ENCODE data around the gene ETV7. TPM values are rescaled to one million over a fixed set of nuclear protein-coding genes. Genes with fewer than 3 reads are reported as not detected.

The ETV7 gene
- total and polyA plus RNA-seq, 5 donors: 0.18 to 0.37 (median 0.33) TPM

DNA sequence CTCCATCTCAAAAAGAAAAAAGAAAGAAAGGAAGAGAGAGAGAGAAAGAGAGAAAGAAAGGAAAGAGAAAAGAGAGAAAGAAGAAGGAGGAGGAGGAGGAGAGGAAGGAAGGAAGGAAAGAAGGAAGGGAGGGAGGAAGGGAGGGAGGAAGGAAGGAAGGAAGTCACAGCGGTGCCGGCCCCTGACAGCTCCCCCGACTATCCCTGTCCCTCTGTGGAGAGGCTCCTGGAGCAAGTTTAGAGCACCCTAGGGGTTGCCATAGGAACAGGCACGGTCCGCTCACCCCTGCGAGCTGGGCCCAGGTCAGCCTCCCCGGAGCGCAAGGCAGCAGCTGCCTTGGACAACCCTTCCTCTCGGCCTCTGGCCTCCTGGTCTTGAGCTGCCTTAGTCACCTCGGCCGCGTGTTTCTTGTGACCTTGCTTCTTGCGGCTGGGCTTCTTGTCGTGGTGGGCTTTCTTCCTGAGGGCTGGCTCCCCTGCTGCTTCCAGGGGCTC is 57.6 kb downstream of the ETV7 start:
- Histone ChIP-seq H3K4me3 (ENCODE audit: low read length) (no peak overlapping the region), H3K27me3 (ENCODE audit: control insufficient read depth, insufficient read depth) (no peaks in the 10 kb centered on the region), H3K9me3 (ENCODE audit: control insufficient read depth, low read length) (no peaks in the 10 kb centered on the region), H3K27ac (ENCODE audit: low read length) (no peak overlapping the region), H3K4me1 (ENCODE audit: control insufficient read depth, insufficient read depth, low read length) (no peaks in the 10 kb centered on the region)
- ATAC-seq (no peak), DNase-seq (no peak)
- intact Hi-C loops (cut with DNase I): no loop called here
- WGBS: 66% methylated on average over 14 of the region's 14 CpGs

DNA sequence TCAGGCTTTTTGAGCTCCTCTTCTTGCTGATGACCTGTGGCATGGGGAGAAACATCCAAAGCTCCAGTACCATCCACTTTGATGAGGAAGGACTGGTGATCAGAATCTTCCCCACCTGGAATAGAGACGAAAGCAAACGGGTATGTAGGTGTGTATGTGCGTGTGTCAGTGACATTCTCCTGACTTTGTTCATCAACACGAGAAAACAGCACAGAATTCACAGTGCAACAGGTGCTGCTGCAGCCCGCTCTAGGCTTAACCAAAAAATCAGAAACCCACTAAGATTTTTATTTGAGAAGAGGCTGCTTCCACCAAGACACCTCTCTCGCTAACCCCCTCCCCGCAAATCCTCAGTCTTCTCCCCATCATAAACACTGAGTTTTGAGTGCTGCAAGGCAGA is 58.9 kb downstream of the ETV7 start:
- Histone ChIP-seq H3K27me3 (ENCODE audit: control insufficient read depth, insufficient read depth) (no peaks in the 10 kb centered on the region), H3K4me1 (ENCODE audit: control insufficient read depth, insufficient read depth, low read length) (no peaks in the 10 kb centered on the region)
- no peak for ATAC-seq

DNA sequence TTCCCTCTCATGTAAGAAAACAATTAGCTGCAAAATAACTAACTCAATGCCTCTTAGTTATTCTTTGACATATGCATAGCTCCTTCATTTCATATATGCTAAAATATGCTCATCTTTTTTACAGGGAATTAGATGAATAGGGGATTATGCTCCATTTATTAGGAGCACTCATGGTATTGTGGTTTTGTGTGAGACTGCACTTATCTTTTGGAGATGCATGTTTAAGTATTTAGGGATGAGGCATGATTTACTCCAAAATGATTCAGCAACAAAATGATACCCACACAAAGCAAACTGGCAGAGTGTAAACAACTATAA is 59.6 kb downstream of the ETV7 start:
- intact Hi-C loops (cut with DNase I): no loop called here
- no peaks in the 10 kb centered on the region for H3K9me3 ChIP-seq (ENCODE audit: control insufficient read depth, low read length)
- DNase-seq (no peak), ATAC-seq (no peak)
- H3K4me1 ChIP-seq (ENCODE audit: control insufficient read depth, insufficient read depth, low read length): no peaks in the 10 kb centered on the region
- no peaks in the 10 kb centered on the region for H3K27me3 ChIP-seq (ENCODE audit: control insufficient read depth, insufficient read depth)
- H3K27ac ChIP-seq (ENCODE audit: low read length): no peak overlapping the region
- no peak overlapping the region for H3K4me3 ChIP-seq (ENCODE audit: low read length)

More for the DNA sequence above, 58.9 kb downstream of the ETV7 start:
- Histone ChIP-seq H3K9me3 (ENCODE audit: control insufficient read depth, low read length) (no peaks in the 10 kb centered on the region), H3K4me3 (ENCODE audit: low read length) (no peak overlapping the region), H3K27ac (ENCODE audit: low read length) (no peak overlapping the region)
- 91% methylated on average over 7 of the region's 7 CpGs for WGBS
- DNase-seq: no peak
- intact Hi-C loops (cut with DNase I): no loop called here

DNA sequence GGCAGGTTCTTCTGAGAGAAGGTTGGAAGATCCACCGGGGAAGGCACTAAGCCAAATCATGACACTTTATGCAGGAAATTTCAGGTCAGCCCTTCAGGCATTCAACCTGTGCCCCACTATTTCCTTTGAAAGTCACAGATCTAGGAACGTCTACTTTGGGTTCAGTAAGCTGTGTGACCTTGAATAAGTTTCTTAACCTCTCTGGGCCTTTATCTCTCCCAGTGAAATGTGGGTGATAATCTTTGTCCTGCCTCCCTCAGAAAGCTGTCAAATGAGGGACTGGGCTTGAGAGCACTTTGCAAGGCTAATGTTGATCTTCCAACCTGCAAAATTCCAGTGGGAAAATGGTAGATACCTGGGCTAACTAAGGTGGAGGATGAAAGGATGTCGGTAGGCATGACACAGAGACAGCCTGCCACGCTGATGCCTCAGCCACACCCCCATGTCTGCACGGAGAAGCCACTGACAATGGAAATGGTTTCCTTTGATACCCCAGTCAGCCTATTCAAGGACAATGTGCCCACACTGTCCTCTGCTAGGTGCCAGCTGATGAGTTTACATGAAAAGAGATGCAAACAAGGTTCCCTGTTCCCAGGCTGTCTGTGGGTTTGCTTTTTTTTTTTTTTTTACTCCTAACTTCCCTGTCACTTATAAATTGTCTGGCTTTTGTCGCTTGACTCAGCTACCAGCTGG is 60.1 kb downstream of the ETV7 start:
- WGBS: 42% methylated on average over 6 of the region's 6 CpGs
- H3K9me3 ChIP-seq (ENCODE audit: control insufficient read depth, low read length): no peaks in the 10 kb centered on the region
- H3K27ac ChIP-seq (ENCODE audit: low read length): no peak overlapping the region
- no peak overlapping the region for H3K4me3 ChIP-seq (ENCODE audit: low read length)
- H3K4me1 ChIP-seq (ENCODE audit: control insufficient read depth, insufficient read depth, low read length): no peaks in the 10 kb centered on the region
- intact Hi-C loops (cut with DNase I): no loop called here
- DNase-seq (no peak), ATAC-seq (peak in 1 of 2 donors; percentile 41)
- no peaks in the 10 kb centered on the region for H3K27me3 ChIP-seq (ENCODE audit: control insufficient read depth, insufficient read depth)

DNA sequence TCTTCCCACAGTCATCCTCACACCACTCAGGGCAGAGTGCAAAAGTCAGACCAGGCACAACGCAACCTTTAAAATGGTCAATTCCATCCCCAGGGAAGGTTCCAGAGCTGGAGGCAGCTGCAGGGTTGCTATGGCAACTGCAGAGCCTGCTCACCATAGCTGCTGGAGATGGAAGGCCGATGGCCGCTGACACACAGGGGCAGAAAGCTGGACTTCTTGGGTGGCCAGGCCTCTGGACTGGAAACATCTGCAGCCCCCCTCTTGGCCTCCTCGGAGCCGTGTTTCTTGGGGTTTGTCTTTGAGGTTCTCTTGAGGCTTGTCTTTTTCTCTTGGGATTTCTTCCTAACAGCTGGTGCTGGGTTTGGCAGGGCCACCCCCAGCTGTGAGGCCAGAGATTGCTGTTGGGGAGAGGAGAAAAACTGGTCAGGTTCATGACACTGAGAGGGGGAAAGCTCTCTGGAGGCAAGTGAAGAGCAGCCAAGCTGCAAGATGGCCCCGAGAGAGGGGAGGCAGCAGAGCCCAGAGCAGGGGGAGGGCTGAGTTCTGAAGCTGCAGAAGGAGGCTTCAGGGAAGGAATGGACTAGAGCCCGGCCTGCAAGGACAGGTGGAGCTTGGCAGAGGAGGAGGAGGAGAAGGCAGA is 61.0 kb downstream of the ETV7 start:
- intact Hi-C loops (cut with DNase I): no loop called here
- WGBS: 63% methylated on average over 7 of the region's 7 CpGs
- H3K4me3 ChIP-seq (ENCODE audit: low read length): no peak overlapping the region
- H3K4me1 ChIP-seq (ENCODE audit: control insufficient read depth, insufficient read depth, low read length): no peaks in the 10 kb centered on the region
- H3K27me3 ChIP-seq (ENCODE audit: control insufficient read depth, insufficient read depth): no peaks in the 10 kb centered on the region
- H3K9me3 ChIP-seq (ENCODE audit: control insufficient read depth, low read length): no peaks in the 10 kb centered on the region
- no peak for DNase-seq
- no peak overlapping the region for H3K27ac ChIP-seq (ENCODE audit: low read length)
- peak in 1 of 2 donors; percentile 20 for ATAC-seq

DNA sequence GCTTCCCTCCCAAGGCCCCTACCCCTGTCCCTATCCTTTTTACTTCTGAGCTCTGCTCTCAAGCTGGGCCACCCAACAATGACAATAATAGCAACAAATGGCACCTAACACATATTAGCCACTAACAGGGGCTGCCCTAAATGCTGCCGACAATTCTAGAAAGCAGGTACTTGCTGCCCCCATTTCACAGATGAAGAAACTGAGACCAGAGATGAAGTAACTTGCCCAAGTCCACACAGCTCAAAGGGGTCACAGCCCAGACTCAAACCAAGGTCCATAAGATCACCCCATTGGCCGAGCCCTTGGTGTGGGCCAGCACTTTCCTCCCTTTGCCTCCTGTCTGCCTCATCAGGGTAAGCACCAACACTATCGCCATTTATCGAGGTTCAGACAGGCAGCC is 62.8 kb downstream of the ETV7 start:
- H3K27me3 ChIP-seq (ENCODE audit: control insufficient read depth, insufficient read depth): no peaks in the 10 kb centered on the region
- ATAC-seq (no peak), DNase-seq (no peak)
- 92% methylated on average over 4 of the region's 4 CpGs for WGBS
- no peak overlapping the region for H3K4me3 ChIP-seq (ENCODE audit: low read length)
- no peaks in the 10 kb centered on the region for H3K9me3 ChIP-seq (ENCODE audit: control insufficient read depth, low read length)
- H3K4me1 ChIP-seq (ENCODE audit: control insufficient read depth, insufficient read depth, low read length): no peaks in the 10 kb centered on the region
- intact Hi-C loops (cut with DNase I): no loop called here
- no peak overlapping the region for H3K27ac ChIP-seq (ENCODE audit: low read length)

DNA sequence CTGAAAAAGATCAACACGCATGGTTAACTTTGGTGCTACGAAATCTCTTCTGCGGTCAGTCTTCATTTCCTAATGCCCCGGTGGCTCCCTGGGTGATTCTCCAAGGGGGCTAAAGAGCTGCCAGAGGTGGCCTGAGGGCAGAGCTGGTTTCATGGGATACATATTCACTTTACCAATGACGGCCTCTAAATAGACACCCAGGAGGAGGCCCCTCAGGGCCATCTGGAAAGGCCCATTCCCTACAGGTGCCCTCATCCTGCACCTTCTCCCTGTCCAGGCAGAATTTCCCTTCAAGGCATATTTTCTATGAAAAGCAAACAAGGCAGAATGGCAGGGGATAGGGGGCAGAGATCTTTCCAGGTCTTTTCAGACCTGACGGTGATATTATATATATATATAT is 63.3 kb downstream of the ETV7 start:
- no peak for ATAC-seq
- no peaks in the 10 kb centered on the region for H3K9me3 ChIP-seq (ENCODE audit: control insufficient read depth, low read length)
- H3K4me1 ChIP-seq (ENCODE audit: control insufficient read depth, insufficient read depth, low read length): no peaks in the 10 kb centered on the region
- no peak overlapping the region for H3K27ac ChIP-seq (ENCODE audit: low read length)
- intact Hi-C loops (cut with DNase I): no loop called here
- H3K4me3 ChIP-seq (ENCODE audit: low read length): no peak overlapping the region
- no peaks in the 10 kb centered on the region for H3K27me3 ChIP-seq (ENCODE audit: control insufficient read depth, insufficient read depth)
- WGBS: 92% methylated on average over 6 of the region's 6 CpGs
- DNase-seq: no peak

DNA sequence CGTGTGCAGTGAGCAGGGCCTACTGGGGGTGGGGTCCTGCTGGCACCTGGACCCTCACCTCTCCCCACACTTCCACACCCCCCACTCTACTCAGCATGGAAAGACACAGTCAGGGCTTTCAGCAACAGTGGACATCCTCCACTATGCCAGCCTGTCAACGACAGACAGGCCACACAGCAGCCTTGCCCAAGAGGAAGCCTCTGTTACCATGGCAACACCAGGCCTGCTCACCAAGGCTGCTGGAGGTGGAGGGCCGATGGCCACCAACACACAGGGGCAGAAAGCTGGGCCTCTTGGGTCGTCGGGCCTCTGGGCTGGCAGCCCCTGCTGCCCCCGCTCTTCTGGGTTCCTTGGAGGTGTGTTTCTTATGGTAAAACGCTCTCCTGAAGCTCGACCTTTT is 64.4 kb downstream of the ETV7 start:
- Histone ChIP-seq H3K4me1 (ENCODE audit: control insufficient read depth, insufficient read depth, low read length) (no peaks in the 10 kb centered on the region), H3K9me3 (ENCODE audit: control insufficient read depth, low read length) (no peaks in the 10 kb centered on the region), H3K27me3 (ENCODE audit: control insufficient read depth, insufficient read depth) (no peaks in the 10 kb centered on the region), H3K4me3 (ENCODE audit: low read length) (no peak overlapping the region), H3K27ac (ENCODE audit: low read length) (no peak overlapping the region)
- 71% methylated on average over 8 of the region's 8 CpGs for WGBS
- no peak for DNase-seq
- intact Hi-C loops (cut with DNase I): no loop called here
- ATAC-seq: no peak

DNA sequence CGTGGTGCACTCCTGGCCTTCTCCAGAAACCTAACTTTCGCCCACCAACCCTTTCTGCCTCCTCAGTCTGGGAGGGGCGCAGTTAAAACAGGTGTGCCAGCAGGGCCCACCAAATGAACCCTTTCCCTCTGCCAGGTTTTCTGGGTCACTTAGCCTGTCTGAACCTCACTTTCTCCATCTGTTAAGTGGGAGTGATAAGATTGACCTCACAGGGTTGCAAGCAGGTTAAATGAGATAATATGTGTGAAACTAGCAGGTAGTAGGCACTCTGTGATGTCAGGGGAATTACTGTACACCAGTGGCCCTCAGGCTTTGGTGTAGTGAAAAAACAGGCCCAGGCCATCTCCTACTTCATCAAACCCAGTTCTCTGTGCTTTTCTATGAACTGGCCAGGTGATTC is 64.9 kb downstream of the ETV7 start:
- 89% methylated on average over 3 of the region's 3 CpGs for WGBS
- ATAC-seq: no peak
- no peak overlapping the region for H3K4me3 ChIP-seq (ENCODE audit: low read length)
- H3K27me3 ChIP-seq (ENCODE audit: control insufficient read depth, insufficient read depth): no peaks in the 10 kb centered on the region
- DNase-seq: no peak
- intact Hi-C loops (cut with DNase I): no loop called here
- H3K27ac ChIP-seq (ENCODE audit: low read length): no peak overlapping the region
- no peaks in the 10 kb centered on the region for H3K4me1 ChIP-seq (ENCODE audit: control insufficient read depth, insufficient read depth, low read length)
- no peaks in the 10 kb centered on the region for H3K9me3 ChIP-seq (ENCODE audit: control insufficient read depth, low read length)

DNA sequence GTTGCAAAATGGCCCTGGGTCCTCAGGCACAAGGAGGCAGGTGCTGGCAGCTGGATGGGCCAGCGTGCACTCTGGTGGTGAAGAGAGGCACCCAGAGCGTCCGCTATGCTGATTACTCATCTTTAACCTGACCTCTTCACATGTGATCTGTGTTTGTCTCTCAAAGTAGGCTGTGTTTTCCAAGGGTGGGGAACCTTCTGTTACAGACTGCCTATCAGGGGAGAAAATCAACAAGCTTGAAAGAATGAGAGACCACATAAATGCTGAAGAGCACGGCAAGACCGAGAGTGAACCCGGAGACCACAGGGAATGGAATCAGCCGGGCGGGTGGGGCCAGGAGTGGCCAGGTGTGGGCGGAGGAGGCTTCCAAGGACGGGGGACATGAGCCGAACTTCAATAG is 67.0 kb downstream of the ETV7 start:
- ATAC-seq (no peak), DNase-seq (no peak)
- intact Hi-C loops (cut with DNase I): no loop called here
- WGBS: 89% methylated on average over 11 of the region's 11 CpGs
- no peaks in the 10 kb centered on the region for H3K9me3 ChIP-seq (ENCODE audit: control insufficient read depth, low read length)
- H3K4me3 ChIP-seq (ENCODE audit: low read length): no peak overlapping the region
- no peak overlapping the region for H3K27ac ChIP-seq (ENCODE audit: low read length)
- no peaks in the 10 kb centered on the region for H3K27me3 ChIP-seq (ENCODE audit: control insufficient read depth, insufficient read depth)
- peaks cover 2% of the 10 kb centered on the region for H3K4me1 ChIP-seq (ENCODE audit: control insufficient read depth, insufficient read depth, low read length)

DNA sequence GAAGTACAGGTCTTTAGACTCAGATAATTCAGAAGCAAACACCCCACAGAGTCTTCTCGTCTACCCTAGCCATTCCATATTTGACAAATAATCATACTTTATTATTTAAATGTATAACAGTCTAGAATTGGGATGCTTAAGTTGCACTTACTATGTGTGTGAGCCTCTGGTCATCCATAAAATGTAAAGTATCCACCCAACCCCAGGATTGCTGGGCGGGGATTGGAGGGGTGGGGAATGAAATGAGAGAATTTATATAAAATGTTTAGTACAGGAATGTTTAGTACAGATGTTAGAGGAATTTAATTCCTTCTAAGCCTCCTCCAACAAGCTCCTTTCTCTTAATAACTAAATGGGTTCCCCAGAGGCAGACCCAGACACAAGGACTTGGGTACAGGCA is 67.6 kb downstream of the ETV7 start:
- Histone ChIP-seq H3K9me3 (ENCODE audit: control insufficient read depth, low read length) (no peaks in the 10 kb centered on the region), H3K27me3 (ENCODE audit: control insufficient read depth, insufficient read depth) (no peaks in the 10 kb centered on the region), H3K4me1 (ENCODE audit: control insufficient read depth, insufficient read depth, low read length) (peaks cover 2% of the 10 kb centered on the region), H3K27ac (ENCODE audit: low read length) (no peak overlapping the region), H3K4me3 (ENCODE audit: low read length) (no peak overlapping the region)
- intact Hi-C loops (cut with DNase I): no loop called here
- ATAC-seq: no peak
- 85% methylated on average over 2 of the region's 2 CpGs for WGBS
- no peak for DNase-seq

DNA sequence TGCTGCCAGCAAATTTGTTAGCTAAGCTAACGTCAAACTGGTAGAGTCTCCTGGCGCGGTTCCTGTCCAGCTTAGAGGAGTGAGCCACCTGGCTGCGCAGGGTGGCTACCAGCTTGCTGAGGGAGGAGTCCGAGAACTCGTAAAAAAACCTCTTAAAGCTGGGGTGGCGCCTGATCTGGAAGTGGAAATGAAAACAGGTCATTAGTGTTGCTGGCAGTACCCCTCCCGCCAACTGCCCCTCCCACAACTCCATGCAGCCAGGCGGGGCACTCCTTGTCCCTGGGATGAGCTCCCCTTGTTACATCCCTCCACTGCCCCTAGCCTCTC is 68.1 kb downstream of the ETV7 start:
- Histone ChIP-seq H3K27me3 (ENCODE audit: control insufficient read depth, insufficient read depth) (no peaks in the 10 kb centered on the region), H3K27ac (ENCODE audit: low read length) (no peak overlapping the region), H3K4me1 (ENCODE audit: control insufficient read depth, insufficient read depth, low read length) (peaks cover 2% of the 10 kb centered on the region), H3K4me3 (ENCODE audit: low read length) (no peak overlapping the region), H3K9me3 (ENCODE audit: control insufficient read depth, low read length) (no peaks in the 10 kb centered on the region)
- 87% methylated on average over 9 of the region's 9 CpGs for WGBS
- intact Hi-C loops (cut with DNase I): no loop called here
- DNase-seq: no peak
- no peak for ATAC-seq

All from right cardiac atrium (tissue), 5 donors.